A549 (cell line): ENCODE data around the gene LRFN3. TPM values are rescaled to one million over a fixed set of nuclear protein-coding genes. Genes with fewer than 3 reads are reported as not detected.

Experiments used
- ATAC-seq, 2 experiments: fragments of 200-7000 bp in 1 of 2; fragments of >200 bp in 1 of 2; cut with Nextera tagmentation in 1 of 2; cut with Tn5 transposase in 1 of 2; 3 replicates each; pipeline versions ENCODE4 v1.8.0 to v1.9.1; 2018 to 2020; ENCODE audit warnings: mild to moderate bottlenecking in 1 of 2, moderate library complexity in 1 of 2
- CTCF ChIA-PET: fragments of 300-600 bp; sonication (Branson Sonifier 250); formaldehyde crosslinking; extraction: SDS; loops from one replicate; lab custom pipeline; 2021; ENCODE audit warnings: antibody characterized with exemption, inconsistent platforms; lab: Yijun Ruan, JAX
- POLR2A ChIA-PET: fragments of 350-600 bp; formaldehyde crosslinking; extraction: SDS; loops from one replicate; lab custom pipeline; 2021; ENCODE audit warnings: antibody characterized with exemption, inconsistent platforms; lab: Yijun Ruan, JAX
- DNase-seq, 2 experiments: peaks; one replicate each; pipeline versions ENCODE4 v3.0.0 to v3.0.0-alpha.2; 2011 to 2016; ENCODE audit warnings: low read depth in 1 of 2, low spot score in 1 of 2
- FAIRE-seq: peaks from 2 replicates; lab custom pipeline; 2011; peaks lifted over from hg19 to GRCh38; lab: Jason Lieb, UNC
- H3K27ac ChIP-seq, 2 experiments: fragments of >200 bp; sonication (Bioruptor Twin); formaldehyde crosslinking; 3 replicates each; pipeline ENCODE4 v1.5.1; 2016 to 2017
- H3K4me1 ChIP-seq: fragments of >200 bp; sonication (Bioruptor Twin); formaldehyde crosslinking; 3 replicates; pipeline ENCODE4 v1.6.1; 2016
- H3K4me2 ChIP-seq: fragments of >200 bp; sonication (Bioruptor Twin); formaldehyde crosslinking; 3 replicates; pipeline ENCODE4 v1.6.1; 2016
- H3K4me3 ChIP-seq: fragments of >200 bp; sonication (Bioruptor Twin); formaldehyde crosslinking; 3 replicates; pipeline ENCODE4 v1.5.1; 2016
- H3K9me3 ChIP-seq: fragments of >200 bp; sonication (Bioruptor Twin); formaldehyde crosslinking; 3 replicates; pipeline ENCODE4 v1.6.1; 2016
- CEBPB ChIP-seq, 2 experiments: fragments of >200 bp in 1 of 2; sonication (Bioruptor Twin) in 1 of 2; formaldehyde crosslinking in 1 of 2; IDR thresholded peaks; 2 replicates each; pipeline ENCODE4 v1.6.1; 2012 to 2016
- CHD2 ChIP-seq: fragments of 150-350 bp; IDR thresholded peaks from 2 replicates; pipeline ENCODE4 v1.6.1; 2014; ENCODE audit warnings: low read length; ENCODE audit not compliant: partially characterized antibody
- CTCF ChIP-seq: fragments of >200 bp; sonication (Bioruptor Twin); formaldehyde crosslinking; IDR thresholded peaks from 3 replicates; pipeline ENCODE4 v1.5.1; 2016
- ESRRA ChIP-seq: fragments of 150-350 bp; IDR thresholded peaks from 2 replicates; pipeline ENCODE4 v1.6.1; 2014; ENCODE audit warnings: mild to moderate bottlenecking, low read length, borderline replicate concordance
- FOSL2 ChIP-seq, 2 experiments: fragments of 450-650 bp in 1 of 2; fragments of >200 bp in 1 of 2; sonication (Bioruptor Twin) in 1 of 2; formaldehyde crosslinking; IDR thresholded peaks; 2 replicates each; pipeline versions ENCODE4 v1.5.0 to v1.6.1; 2016 to 2020; ENCODE audit warnings: mild to moderate bottlenecking in 1 of 2, moderate library complexity in 1 of 2
- HEYL ChIP-seq: fragments of 250-450 bp; sonication (Bioruptor Pico); IDR thresholded peaks from 2 replicates; pipeline ENCODE4 v1.8.0; 2021; ENCODE audit warnings: mild to moderate bottlenecking, moderate library complexity
- HOXA7 ChIP-seq: fragments of 250-450 bp; sonication (Bioruptor Pico); IDR thresholded peaks from 2 replicates; pipeline ENCODE4 v1.5.0; 2020; ENCODE audit warnings: mild to moderate bottlenecking, moderate library complexity
- HOXB13 ChIP-seq: fragments of 250-450 bp; sonication (Bioruptor Pico); IDR thresholded peaks from 2 replicates; pipeline ENCODE4 v1.5.0; 2020; ENCODE audit warnings: low read depth, mild to moderate bottlenecking, moderate library complexity
- HOXB5 ChIP-seq: fragments of 250-450 bp; sonication (Bioruptor Pico); IDR thresholded peaks from 2 replicates; pipeline ENCODE4 v1.5.0; 2020; ENCODE audit warnings: mild to moderate bottlenecking, moderate library complexity
- RARB ChIP-seq: fragments of 250-450 bp; sonication (Bioruptor Pico); IDR thresholded peaks from 2 replicates; pipeline ENCODE4 v1.8.0; 2021; ENCODE audit warnings: mild to moderate bottlenecking, moderate library complexity
- RCOR1 ChIP-seq: fragments of 150-350 bp; IDR thresholded peaks from 2 replicates; pipeline ENCODE4 v1.6.1; 2014; ENCODE audit warnings: antibody characterized with exemption, low read length, low read depth
- REST ChIP-seq: fragments of 200-600 bp; sonication (generic); IDR thresholded peaks from 2 replicates; pipeline ENCODE4 v1.6.1; 2016; ENCODE audit warnings: antibody characterized with exemption, mild to moderate bottlenecking, moderate library complexity
- SMC3 ChIP-seq: fragments of >200 bp; sonication (Bioruptor Twin); formaldehyde crosslinking; IDR thresholded peaks from 3 replicates; pipeline ENCODE4 v1.6.1; 2018; ENCODE audit warnings: inconsistent platforms
- WGBS: methylation state at CpG from one replicate; pipeline ENCODE4 v1.1.6; 2017; ENCODE audit errors: missing lambda C conversion rate; 5-methylcytosine and 5-hydroxymethylcytosine counted together
- polyA plus RNA-seq, 4 experiments: library from polyadenylated mRNA; depleted of rRNA in 3 of 4; stranded (reverse); fragments of >200 nt; fragmentation: RNase III in 1 of 4; extraction: RNeasy Plus Mini Kit Qiagen cat#74134 plus additional on column Dnase treatment in 1 of 4; gene quantifications; 2 replicates in 3 of 4; 3 replicates in 1 of 4; pipeline ENCODE4 v1.2.3, GENCODE V29; 2011 to 2017
- TF ChIP-seq, protein P1 (sequence below): IDR thresholded peaks from 2 replicates; pipeline ENCODE4 v1.6.1; 2012
- TF ChIP-seq, protein P2 (sequence below): fragments of 150-350 bp; IDR thresholded peaks from 2 replicates; pipeline ENCODE4 v1.6.1; 2014; ENCODE audit warnings: low read depth, mild to moderate bottlenecking, low read length

Gene LRFN3
- polyA plus RNA-seq, 2 of the 4 experiments (the other 2 are of a cell fraction), result 2.4 to 16.6 TPM

DNA sequence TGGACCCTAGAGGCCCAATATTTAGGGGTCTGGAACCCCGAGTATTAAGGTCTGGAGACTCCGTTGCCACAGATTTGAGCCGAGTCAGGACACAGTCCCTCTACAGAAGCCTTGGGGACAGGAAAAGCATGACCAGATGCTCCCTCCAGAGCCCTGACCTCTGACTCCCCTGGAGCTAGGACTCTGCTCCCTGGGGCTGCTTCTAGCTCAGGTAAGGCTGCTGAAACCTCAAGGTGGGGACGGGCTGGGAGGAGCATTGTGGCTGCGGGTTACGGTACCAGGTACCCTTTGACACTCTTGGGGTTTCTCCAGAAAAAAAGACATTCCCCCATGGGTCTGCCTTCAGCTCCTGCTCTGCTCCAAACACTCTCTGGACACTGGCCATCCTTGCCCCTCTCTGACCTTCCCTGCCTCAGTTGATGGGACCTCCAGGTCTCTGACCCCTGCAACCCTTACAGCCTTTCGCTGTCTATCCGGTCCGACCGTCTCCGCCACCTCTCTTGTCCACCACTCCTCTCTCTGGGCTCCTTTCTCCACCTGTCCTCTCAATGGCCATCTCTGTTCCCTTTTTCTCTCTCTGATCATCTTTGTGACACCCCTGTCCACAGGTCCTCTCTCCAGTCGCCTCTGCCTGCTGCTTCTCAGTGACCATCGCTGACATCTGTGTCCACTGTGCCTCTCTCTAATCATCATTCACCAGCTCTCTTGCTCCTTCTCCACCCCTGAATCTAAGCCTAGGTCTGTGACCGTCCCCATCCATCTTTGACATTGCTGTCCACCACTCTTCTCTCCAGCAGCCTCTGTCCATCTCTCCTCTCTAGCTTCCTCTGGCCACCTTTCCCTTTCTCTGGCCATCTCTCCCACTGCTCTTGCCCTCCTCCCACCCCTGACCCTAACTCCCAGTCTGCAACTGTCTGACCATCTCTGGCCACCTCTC lies 1.4 kb downstream of the LRFN3 start (continued):
- TF ChIP-seq, protein P1, sequence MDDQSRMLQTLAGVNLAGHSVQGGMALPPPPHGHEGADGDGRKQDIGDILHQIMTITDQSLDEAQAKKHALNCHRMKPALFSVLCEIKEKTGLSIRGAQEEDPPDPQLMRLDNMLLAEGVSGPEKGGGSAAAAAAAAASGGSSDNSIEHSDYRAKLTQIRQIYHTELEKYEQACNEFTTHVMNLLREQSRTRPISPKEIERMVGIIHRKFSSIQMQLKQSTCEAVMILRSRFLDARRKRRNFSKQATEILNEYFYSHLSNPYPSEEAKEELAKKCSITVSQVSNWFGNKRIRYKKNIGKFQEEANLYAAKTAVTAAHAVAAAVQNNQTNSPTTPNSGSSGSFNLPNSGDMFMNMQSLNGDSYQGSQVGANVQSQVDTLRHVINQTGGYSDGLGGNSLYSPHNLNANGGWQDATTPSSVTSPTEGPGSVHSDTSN, result no peak
- TF ChIP-seq SMC3 (no peak), RCOR1 (no peak)

DNA sequence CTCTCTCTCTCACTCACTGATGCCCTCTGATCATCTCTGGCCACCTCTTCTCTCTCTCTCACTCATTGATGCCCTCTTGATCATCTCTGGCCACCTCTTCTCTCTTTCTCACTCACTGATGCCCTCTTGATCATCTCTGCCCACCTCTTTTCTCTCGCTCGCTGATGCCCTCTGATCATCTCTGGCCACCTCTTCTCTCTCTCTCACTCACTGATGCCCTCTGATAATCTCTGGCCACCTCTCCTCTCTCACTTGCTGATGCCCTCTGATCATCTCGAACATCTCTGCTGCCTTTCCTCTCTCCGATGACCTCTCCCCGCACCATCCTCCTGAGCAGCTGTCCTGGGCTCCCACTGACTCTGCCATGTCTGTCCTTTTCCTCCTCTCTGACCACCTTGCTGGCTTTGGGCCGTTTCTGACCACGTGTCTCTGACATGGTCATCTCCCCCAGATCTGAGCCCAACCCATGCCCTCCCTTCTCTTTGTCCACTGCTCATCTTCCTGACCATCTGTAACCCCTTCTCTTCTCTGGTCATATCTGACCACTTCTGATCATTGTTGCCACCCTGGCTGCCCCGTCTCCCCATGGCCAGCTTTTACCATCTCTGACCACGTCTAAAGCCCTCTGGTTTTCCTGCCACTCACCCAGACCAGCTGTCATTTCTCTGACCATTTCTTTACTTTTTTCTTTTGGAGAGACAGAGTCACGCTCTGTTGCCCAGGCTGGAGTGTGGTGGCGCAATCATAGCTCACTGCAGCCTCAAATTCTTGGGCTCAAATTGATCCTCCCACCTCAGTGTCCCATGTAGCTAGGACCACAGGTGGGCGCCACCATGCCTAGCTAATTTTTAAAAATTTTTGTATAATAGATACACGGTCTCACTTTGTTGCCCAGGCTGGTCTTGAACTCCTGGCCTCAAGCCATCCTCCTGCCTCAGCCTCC lies 2.4 kb downstream of the LRFN3 start:
- 84% methylated on average over 13 of the region's 13 CpGs for WGBS
- ATAC-seq (no peak), DNase-seq (no peak), FAIRE-seq (peak; percentile 28)
- Histone ChIP-seq H3K27ac (no peak overlapping the region), H3K4me1 (peaks cover 23% of the 10 kb centered on the region), H3K4me2 (peak overlapping the region; percentile 89), H3K9me3 (no peaks in the 10 kb centered on the region), H3K4me3 (no peak overlapping the region)
- CTCF ChIA-PET, result interaction anchor here (0.6 to 2.2 kb wide), 6 partner anchors 11 to 122 kb away, joined by 3 to 22 read pairs (median 3); no protein-coding TSS in a partner anchor
- TF ChIP-seq CEBPB (IDR thresholded peaks at IDR 0.05), result peak in 1 of 2 experiments; percentile 64; a peak in 2 of 4 replicates
- no peak for TF ChIP-seq RARB
- POLR2A ChIA-PET, result no interaction called here

DNA sequence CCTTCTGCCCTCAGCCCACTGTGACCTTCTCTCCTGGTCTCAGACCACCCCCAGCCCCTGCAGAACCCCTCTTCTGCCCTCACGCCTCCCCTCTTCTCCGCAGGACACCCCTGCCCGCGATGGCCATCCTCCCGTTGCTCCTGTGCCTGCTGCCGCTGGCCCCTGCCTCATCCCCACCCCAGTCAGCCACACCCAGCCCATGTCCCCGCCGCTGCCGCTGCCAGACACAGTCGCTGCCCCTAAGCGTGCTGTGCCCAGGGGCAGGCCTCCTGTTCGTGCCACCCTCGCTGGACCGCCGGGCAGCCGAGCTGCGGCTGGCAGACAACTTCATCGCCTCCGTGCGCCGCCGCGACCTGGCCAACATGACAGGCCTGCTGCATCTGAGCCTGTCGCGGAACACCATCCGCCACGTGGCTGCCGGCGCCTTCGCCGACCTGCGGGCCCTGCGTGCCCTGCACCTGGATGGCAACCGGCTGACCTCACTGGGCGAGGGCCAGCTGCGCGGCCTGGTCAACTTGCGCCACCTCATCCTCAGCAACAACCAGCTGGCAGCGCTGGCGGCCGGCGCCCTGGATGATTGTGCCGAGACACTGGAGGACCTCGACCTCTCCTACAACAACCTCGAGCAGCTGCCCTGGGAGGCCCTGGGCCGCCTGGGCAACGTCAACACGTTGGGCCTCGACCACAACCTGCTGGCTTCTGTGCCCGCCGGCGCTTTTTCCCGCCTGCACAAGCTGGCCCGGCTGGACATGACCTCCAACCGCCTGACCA lies 3.3 kb downstream of the LRFN3 start:
- no peak overlapping the region for H3K4me3 ChIP-seq
- H3K4me1 ChIP-seq, result peaks cover 23% of the 10 kb centered on the region
- H3K9me3 ChIP-seq, result no peaks in the 10 kb centered on the region
- H3K4me2 ChIP-seq, result no peak overlapping the region
- no peak for ATAC-seq
- POLR2A ChIA-PET, result no interaction called here
- H3K27ac ChIP-seq, result no peak overlapping the region
- CTCF ChIA-PET, result interaction anchor here (0.6 to 3.2 kb wide), 5 partner anchors 19 to 123 kb away, joined by 3 to 19 read pairs (median 3); no protein-coding TSS in a partner anchor
- no peak for DNase-seq
- no peak for FAIRE-seq
- TF ChIP-seq REST, result no peak
- TF ChIP-seq CTCF, result no peak
- no peak for TF ChIP-seq ESRRA
- no peak for TF ChIP-seq CHD2
- no peak for TF ChIP-seq HOXB5 (CRISPR knock-in tag)
- TF ChIP-seq, protein P2, sequence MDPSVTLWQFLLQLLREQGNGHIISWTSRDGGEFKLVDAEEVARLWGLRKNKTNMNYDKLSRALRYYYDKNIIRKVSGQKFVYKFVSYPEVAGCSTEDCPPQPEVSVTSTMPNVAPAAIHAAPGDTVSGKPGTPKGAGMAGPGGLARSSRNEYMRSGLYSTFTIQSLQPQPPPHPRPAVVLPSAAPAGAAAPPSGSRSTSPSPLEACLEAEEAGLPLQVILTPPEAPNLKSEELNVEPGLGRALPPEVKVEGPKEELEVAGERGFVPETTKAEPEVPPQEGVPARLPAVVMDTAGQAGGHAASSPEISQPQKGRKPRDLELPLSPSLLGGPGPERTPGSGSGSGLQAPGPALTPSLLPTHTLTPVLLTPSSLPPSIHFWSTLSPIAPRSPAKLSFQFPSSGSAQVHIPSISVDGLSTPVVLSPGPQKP, result no peak
- TF ChIP-seq HEYL (CRISPR knock-in tag), result no peak
- TF ChIP-seq HOXB13 (CRISPR knock-in tag), result no peak
- TF ChIP-seq HOXA7, result no peak
- no peak for TF ChIP-seq FOSL2 (IDR thresholded peaks at IDR 0.05)
- no peak for TF ChIP-seq FOSL2 (CRISPR knock-in tag; IDR thresholded peaks at IDR 0.05)
- 95% methylated on average over 50 of the region's 55 CpGs for WGBS
